Spinal cord (tissue), 10 donors: ENCODE data around the gene SFTPB. TPM values are rescaled to one million over a fixed set of nuclear protein-coding genes. Genes with fewer than 3 reads are reported as not detected.
A peak's percentile ranks its signal among the peaks of the same experiment; 100 is the strongest.

ENCODE experiments used
- DNase-seq, 6 donors: peaks; one replicate each; pipeline versions ENCODE4 v3.0.0 to v3.0.0-alpha.2; 2013 to 2015; ENCODE audit warnings: low spot score in 6 of 6, low read depth in 4 of 6
- H3K27ac ChIP-seq: one replicate; pipeline ENCODE4 v1.5.1; 2013; ENCODE audit warnings: low read depth, low read length, control low read depth
- H3K27me3 ChIP-seq: one replicate; pipeline ENCODE4 v1.6.1; 2013; ENCODE audit warnings: low read length; ENCODE audit not compliant: control insufficient read depth, insufficient read depth
- H3K36me3 ChIP-seq: one replicate; pipeline ENCODE4 v1.6.1; 2013; ENCODE audit warnings: low read length; ENCODE audit not compliant: control insufficient read depth, insufficient read depth
- H3K4me1 ChIP-seq: one replicate; pipeline ENCODE4 v1.6.1; 2013; ENCODE audit warnings: low read length; ENCODE audit not compliant: control insufficient read depth, insufficient read depth
- H3K4me3 ChIP-seq: one replicate; pipeline ENCODE4 v1.5.1; 2013; ENCODE audit warnings: low read depth, low read length, control low read depth
- H3K9me3 ChIP-seq: one replicate; pipeline ENCODE4 v1.6.1; 2013; ENCODE audit warnings: low read length; ENCODE audit not compliant: control insufficient read depth, insufficient read depth
- WGBS: methylation state at CpG from one replicate; pipeline ENCODE4 v1.1.5; 2013; ENCODE audit warnings: missing lambda C conversion rate; ENCODE audit not compliant: insufficient coverage; 5-methylcytosine and 5-hydroxymethylcytosine counted together
- polyA plus RNA-seq, 2 donors: library from polyadenylated mRNA; unstranded; fragments of 120-200 nt; gene quantifications; one replicate each; pipeline ENCODE4 v1.2.1, GENCODE V29; 2013; ENCODE audit not compliant: insufficient read length in 2 of 2
- total RNA-seq, 2 donors: library from RNA; depleted of rRNA in 1 of 2; stranded (reverse); fragments of 120-200 nt in 1 of 2; fragments of >200 nt in 1 of 2; gene quantifications; one replicate each; pipeline versions ENCODE4 v1.2.3 to v1.2.4, GENCODE V29; 2013 to 2014
- donor health status: healthy.

SFTPB gene
- total and polyA plus RNA-seq, 4 donors = 0.12 TPM; not detected in 3

DNA sequence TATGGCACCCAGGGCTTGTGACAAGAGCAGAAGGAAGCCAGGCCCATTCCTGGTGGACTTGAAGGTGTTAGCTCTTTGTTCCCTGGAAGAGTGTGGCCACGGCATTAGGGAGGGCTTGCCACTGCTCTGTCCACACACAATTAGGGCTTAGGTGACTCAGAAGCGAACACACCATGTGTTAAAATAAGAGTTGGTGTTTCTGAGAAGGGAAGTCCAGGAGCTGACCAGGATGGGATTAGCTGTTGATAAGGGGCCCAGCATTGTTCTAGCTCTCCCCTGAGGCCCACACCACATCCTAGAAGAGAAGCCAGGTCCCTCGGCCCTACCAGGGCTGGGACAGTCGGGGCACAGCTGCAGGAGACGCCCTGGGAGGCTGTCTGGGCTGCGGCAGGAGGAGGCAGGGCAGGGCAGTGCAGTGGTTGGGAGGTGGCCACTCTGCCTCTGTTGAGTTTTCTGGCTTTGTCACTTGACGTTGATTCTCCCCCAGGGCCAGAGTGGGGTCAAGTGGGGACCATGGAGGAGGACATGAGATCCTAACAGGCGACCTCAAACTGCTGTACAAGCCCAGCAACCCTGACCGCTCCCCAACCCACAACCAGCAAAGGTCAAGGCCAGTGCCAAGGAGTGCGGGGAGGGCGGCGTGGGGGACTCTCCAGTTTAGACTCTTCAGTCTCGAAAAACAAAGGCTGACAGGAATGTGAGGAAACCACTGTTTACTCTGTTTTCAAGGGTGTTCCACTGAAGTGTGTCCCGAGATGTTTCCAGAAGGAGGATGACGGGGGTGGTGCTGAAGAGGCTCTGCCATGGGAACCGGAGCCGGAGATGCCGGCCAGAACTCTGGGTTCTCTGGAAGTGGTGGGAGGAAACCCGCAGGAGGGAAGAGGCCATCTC is 42.9 kb upstream of the SFTPB start:
- peaks cover 31% of the 10 kb centered on the region for H3K4me1 ChIP-seq
- H3K27ac ChIP-seq = no peak overlapping the region
- no peak overlapping the region for H3K4me3 ChIP-seq
- H3K36me3 ChIP-seq = no peaks in the 10 kb centered on the region
- H3K27me3 ChIP-seq = no peaks in the 10 kb centered on the region
- WGBS = 67% methylated on average over 15 of the region's 19 CpGs
- no peaks in the 10 kb centered on the region for H3K9me3 ChIP-seq
- no peak for DNase-seq

DNA sequence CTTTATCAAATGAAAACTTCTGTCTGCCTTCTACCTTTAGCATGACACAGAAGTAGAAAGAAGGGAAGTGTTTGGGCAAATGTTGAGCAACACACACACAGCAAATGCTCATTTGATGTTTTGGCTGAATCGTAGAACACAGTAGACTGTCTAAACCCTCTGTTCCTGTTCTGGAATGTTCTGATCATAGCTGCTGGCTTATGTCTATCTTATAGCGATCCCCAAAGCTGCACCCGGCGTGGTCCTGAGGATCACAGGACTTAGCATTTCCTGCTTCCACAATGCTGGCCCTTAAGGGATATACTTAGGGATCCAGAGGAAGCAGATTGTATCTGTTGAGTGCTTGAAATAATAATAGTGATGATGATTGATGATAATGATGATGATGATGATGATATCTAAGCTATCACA is 41.4 kb upstream of the SFTPB start:
- Histone ChIP-seq H3K4me1 (peaks cover 31% of the 10 kb centered on the region), H3K27ac (no peak overlapping the region), H3K27me3 (no peaks in the 10 kb centered on the region), H3K9me3 (no peaks in the 10 kb centered on the region), H3K36me3 (no peaks in the 10 kb centered on the region), H3K4me3 (no peak overlapping the region)
- DNase-seq = no peak
- 88% methylated on average over 2 of the region's 4 CpGs for WGBS

DNA sequence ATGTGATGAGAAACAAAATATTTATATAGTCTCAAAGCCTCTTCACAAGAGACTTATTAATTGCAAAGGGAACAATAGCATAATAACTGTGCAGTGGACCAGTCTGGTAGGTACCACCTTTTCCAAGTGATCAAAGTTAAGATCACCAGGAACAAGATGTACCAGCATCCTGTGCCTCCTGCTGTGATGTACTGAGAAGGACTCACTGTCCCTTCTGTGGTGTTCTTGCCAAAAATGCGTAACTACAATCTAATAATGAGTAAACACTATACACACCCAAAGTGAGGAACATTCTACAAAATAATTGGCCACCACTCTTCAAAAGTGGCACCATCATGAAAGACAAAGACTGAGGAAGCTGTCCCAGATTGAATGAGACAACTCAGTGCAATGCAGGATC is 40.6 kb upstream of the SFTPB start:
- no peak overlapping the region for H3K27ac ChIP-seq
- H3K4me1 ChIP-seq = peaks cover 31% of the 10 kb centered on the region
- WGBS = 100% methylated on average over 1 of the region's 1 CpG
- no peaks in the 10 kb centered on the region for H3K36me3 ChIP-seq
- no peaks in the 10 kb centered on the region for H3K9me3 ChIP-seq
- no peak overlapping the region for H3K4me3 ChIP-seq
- H3K27me3 ChIP-seq = no peaks in the 10 kb centered on the region
- no peak for DNase-seq

DNA sequence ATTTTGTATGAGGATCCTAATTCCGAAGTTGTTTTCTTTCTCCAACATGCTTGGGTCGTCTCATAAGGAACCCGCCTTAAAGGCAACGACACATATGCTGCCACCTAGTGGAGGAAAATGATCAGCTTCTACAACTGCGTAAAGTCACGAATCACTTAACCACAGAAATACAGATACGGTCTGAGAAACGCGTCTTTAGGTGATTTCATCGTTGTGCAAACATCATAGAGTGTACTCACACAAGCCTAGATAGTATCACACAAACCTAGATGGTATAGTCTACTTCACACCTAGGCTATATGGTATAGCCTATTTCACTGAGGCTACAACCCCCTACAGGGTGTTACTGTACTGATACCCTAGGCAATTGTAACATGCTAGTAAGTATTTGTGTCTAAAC is 39.3 kb upstream of the SFTPB start:
- no peak overlapping the region for H3K4me3 ChIP-seq
- H3K27me3 ChIP-seq = no peaks in the 10 kb centered on the region
- H3K36me3 ChIP-seq = no peaks in the 10 kb centered on the region
- no peaks in the 10 kb centered on the region for H3K9me3 ChIP-seq
- WGBS = no CpG with 5 or more reads among the region's 10 CpGs
- H3K4me1 ChIP-seq = peaks cover 23% of the 10 kb centered on the region
- H3K27ac ChIP-seq = no peak overlapping the region
- DNase-seq = peak; percentile 50 to 94 (median 74)

DNA sequence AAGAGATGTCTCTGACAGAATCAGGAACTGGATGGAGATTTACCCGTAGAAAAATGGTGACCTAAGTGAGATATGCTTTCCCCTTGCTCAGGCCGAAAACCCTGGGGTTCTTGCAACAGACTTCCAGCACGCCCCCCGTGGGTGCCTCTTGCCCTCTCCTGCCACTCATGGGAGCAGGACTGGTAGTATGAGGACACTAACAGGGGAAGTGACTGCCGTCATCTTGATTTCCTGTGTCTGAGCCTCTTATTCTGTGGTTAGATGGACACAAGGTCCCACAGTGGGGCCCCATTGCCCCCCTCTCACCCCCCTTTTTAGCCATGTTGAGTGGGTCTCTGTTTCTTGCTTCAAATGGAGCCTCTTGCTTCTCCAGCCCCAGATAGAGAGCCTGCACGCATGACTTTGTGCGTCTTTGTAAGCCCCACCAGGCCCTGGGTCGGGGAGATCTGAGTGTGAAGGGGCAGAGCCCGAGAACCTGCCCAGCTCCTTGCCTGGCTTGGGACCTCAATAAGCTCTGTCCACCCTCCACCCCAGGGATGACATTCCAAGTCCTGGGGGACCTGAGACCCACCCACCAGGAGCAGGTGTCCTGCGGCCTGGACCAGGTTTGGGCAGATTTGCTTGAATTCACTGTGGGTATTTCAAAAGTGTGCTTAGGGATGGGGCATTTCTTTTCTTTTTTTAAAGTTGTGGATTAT is 38.7 kb upstream of the SFTPB start:
- WGBS = 89% methylated on average over 6 of the region's 10 CpGs
- Histone ChIP-seq H3K27ac (peak overlapping the region; percentile 29), H3K4me1 (peaks cover 22% of the 10 kb centered on the region), H3K27me3 (no peaks in the 10 kb centered on the region), H3K4me3 (no peak overlapping the region), H3K9me3 (no peaks in the 10 kb centered on the region), H3K36me3 (no peaks in the 10 kb centered on the region)
- no peak for DNase-seq

DNA sequence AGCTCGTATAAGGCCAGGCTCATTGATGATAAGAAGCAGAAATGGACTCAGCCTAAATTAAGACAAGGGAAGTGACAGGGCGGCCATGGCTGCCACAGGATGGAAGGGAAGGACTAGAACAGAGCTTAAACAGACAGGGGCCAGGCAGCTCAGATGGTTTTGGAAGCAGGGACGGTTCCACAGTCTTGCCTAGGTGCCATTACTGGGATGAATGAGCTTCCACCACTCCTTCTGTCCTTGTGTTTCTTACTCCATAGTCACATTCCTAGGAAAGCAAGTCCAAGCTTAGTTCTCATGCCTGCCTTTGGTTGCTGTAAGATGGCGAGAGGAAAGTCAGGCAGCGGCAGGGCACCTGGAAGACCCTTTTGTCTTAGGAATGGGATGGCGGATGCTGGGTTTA is 38.1 kb upstream of the SFTPB start:
- Histone ChIP-seq H3K36me3 (no peaks in the 10 kb centered on the region), H3K27ac (peak overlapping the region; percentile 15), H3K9me3 (no peaks in the 10 kb centered on the region), H3K4me3 (no peak overlapping the region), H3K4me1 (peaks cover 15% of the 10 kb centered on the region), H3K27me3 (no peaks in the 10 kb centered on the region)
- DNase-seq = no peak
- WGBS = 92% methylated on average over 4 of the region's 6 CpGs

DNA sequence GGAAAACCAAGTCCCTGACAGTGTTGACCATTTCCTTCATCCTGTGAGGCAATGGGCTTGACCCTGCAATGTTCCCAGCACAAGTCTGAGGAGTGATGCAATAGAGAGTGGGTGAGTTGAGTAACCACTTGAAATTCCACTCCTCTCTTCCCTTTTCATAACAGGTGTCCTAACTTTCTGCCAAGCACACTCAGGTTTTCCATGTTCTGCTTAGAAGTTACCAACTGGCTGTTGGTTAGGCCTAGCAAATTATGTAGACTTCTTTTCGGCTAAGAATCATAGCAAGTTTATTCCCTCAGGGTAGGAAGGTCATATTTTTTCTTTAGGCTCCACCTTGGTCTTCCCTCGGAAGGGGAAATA is 37.7 kb upstream of the SFTPB start:
- no peaks in the 10 kb centered on the region for H3K9me3 ChIP-seq
- WGBS = 80% methylated on average over 2 of the region's 2 CpGs
- no peaks in the 10 kb centered on the region for H3K27me3 ChIP-seq
- no peaks in the 10 kb centered on the region for H3K36me3 ChIP-seq
- H3K27ac ChIP-seq = no peak overlapping the region
- DNase-seq = no peak
- H3K4me1 ChIP-seq = peaks cover 11% of the 10 kb centered on the region
- H3K4me3 ChIP-seq = no peak overlapping the region

DNA sequence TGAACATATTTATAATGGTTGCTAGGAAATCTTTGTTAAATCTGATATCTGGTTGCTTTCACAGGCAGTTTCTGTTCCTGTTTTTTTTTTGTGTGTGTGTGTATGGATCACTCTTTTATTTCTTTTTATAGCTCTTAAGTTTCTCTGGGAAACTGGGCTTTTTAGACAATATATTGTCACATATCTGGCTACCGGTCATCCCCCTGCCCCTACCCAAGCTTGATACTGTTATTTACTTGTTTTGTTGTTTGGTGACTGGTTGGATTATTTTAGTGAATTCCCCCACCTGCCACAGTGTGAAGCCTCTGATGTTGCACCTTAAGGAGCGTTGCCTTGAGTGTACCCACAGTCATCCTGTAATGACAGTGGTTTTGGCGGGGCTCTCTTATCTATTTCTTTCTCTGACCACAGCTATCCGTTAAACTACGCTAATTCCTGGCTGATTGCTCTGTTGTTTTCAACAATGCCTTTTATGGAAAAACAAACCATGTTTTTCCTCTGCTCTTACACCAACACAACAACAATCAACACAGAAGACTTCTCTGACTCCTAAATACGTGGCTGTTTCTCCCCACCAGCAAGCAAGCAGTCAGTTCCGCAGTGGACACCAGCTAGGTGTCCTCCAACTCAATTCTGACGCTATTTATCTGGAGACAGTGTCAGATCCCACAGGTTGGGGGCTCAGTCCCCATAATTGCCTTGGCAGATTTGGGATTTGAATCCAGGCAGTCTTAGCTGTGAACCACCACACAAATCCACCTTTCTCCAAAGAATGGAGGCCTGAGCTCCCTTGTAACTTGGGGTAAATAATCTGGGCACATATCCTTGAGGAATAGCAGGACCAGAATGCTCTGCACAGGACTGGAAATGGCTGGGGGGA is 37.0 kb upstream of the SFTPB start:
- peaks cover 6% of the 10 kb centered on the region for H3K4me1 ChIP-seq
- H3K27ac ChIP-seq = peak overlapping the region; percentile 61
- H3K36me3 ChIP-seq = no peaks in the 10 kb centered on the region
- WGBS = 82% methylated on average over 7 of the region's 8 CpGs
- H3K27me3 ChIP-seq = no peaks in the 10 kb centered on the region
- H3K4me3 ChIP-seq = no peak overlapping the region
- no peaks in the 10 kb centered on the region for H3K9me3 ChIP-seq
- no peak for DNase-seq

DNA sequence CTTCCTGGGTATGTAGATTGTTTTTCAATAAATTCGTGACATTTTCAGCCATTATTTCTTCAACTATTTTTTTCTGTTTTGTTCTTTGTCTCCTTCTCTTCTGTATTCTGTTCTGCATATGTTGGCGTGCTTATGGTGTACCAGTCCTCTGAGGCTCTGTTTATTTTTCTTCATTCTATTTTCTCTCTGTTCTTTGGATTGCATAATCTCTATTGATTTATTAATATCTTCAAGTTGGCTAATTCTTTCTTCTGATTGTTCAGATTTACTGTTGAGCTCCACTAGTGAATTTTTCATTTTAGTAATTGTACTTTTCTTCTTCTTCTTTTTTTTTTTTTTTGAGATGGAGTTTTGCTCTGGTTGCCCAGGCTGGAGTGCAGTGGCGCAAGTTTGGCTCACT is 36.0 kb upstream of the SFTPB start:
- Histone ChIP-seq H3K27ac (no peak overlapping the region), H3K9me3 (no peaks in the 10 kb centered on the region), H3K36me3 (no peaks in the 10 kb centered on the region), H3K27me3 (no peaks in the 10 kb centered on the region), H3K4me1 (peaks cover 3% of the 10 kb centered on the region), H3K4me3 (no peak overlapping the region)
- WGBS = no CpG with 5 or more reads among the region's 3 CpGs
- no peak for DNase-seq
